GM08714 (cell line): ENCODE measurements around the gene GORASP2.

Source experiments
- H3K4me3 ChIP-seq: fragments of 200-500 bp; sonication (Bioruptor generic); 2 replicates; pipeline ENCODE4 v1.5.1; 2014; ENCODE audit warnings: mild to moderate bottlenecking, low read length, inconsistent platforms
- ZNF274 ChIP-seq: IDR thresholded peaks from 2 replicates; pipeline ENCODE4 v1.6.1; 2012; ENCODE audit warnings: mild to moderate bottlenecking, low read depth, low read length

Gene GORASP2

DNA sequence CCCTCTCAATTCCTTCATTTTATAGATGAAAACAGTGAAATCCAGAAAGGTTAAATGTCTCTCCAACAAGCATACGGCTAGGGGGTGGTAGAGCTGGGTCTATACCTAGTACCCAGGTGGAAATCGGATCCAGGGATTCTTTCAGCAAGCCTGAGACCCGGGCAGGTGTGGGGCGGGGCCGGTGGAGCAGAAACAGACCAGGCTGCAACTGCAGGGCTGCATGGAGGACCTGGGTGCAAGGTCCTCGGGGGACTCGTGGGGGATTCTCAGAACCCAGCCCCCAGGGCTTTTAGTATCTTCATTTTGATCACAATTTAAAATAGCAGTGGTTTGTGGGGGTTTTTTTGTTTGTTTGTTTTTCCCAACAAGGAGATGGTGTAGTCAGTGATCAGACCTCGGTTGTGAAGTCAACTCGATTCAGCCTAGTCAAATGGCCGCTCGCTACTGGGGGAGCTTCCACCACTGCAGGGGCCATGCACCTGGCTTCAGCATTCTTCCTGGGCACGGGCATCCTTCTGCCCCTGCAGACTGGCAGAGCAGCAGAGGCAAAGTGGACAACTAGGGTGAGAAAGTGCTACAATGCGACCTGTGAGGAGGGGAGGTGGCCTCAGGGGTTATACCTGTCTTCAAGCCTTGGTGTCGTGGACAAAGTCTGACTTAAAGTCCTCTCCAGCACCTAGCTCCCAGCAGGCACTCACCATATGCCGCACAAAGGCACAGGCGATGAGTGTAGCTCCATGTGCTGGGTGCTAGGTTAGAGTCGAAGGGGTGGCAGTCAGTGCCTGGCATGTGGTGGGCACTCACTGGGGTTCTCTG, 46.3 kb downstream of the GORASP2 start:
- no peak for TF ChIP-seq ZNF274
- H3K4me3 ChIP-seq: no peak overlapping the region

DNA sequence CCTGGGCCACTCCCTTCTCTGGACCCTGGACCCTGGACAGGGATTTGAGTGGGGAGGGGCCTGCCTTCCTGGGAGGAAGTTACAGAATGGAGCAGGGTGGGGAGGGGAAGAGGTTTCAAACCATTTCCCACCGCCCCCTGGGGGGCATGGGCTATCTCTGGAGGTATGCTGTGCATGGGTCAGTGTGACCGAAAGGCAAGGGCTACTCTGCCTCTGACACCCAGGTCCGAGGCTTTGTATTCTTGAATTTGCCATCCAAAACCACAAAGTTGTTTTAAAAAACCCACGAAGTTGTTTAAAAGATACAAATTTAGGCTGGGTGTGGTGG, 46.9 kb downstream of the GORASP2 start:
- TF ChIP-seq ZNF274: no peak
- H3K4me3 ChIP-seq: no peak overlapping the region

DNA sequence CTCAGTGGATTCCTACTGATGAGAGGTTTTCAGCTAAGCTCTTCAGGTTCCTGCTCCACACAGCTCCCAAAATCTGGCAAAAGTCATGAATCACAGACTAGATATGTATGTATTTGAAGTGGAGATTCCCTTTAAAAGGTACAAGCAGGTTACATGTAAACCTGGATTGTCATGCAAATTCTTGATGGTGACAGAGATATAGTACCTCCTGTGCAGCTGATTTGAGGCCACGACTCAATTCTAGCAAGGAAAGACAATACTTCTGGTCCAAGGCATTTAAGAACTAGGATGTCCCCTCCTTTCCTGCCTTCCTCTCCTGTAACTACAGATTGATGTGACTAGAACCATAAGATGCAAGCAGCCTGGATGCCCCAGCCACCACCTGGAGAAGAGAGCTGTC, 55.0 kb downstream of the GORASP2 start:
- no peak for TF ChIP-seq ZNF274

DNA sequence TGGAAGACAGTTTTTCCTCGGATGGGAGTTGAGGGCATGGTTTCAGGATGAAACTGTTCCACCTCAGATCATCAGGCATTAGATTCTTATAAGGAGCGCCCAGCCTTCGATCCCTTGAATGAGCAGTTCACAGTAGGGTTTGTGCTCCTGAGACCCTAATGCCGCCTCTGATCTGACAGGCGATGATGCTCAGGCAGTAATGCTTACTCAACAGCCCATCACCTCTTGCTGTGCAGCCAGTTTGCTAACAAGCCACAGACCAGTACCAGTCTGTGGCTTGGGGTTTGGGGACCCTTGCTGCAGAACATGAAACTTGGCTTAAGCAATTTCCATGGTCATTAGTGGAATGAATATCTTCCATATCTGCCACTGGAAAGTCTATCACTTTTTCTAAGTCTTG, 56.4 kb downstream of the GORASP2 start:
- TF ChIP-seq ZNF274: no peak
- no peak overlapping the region for H3K4me3 ChIP-seq

More for the DNA sequence above, 55.0 kb downstream of the GORASP2 start:
- H3K4me3 ChIP-seq: no peak overlapping the region

DNA sequence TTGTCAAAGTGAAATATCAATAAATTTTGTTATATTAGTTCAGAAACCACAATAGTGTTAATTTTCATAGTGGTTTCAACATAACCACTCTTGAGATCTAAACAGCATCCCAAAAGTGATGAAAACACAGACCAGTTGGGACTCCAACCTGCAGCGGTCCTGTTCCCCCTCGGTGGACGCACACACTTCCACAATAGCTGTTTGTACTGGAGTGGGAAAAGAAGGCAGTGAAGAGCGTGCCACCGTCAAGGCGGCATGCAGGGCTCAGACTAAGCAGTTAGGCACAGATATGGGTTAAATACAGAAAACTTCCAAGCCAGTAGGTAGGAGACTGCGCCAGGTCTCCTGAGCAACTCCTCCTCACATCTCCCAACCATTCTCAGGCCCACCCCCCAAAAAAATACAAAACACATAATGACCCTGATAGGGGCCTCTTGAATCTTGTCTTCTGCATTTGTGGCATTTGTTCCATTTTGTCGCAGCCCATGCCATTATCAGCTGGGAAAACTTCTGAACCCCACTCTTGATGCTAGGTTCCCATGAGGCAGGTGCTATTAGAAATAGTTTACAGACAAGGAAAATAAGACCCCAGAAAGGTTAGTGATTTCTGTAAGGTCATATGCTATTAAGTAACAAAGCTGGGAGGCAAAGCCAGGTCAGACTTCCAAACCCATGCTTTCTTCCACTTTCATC, 57.7 kb downstream of the GORASP2 start:
- H3K4me3 ChIP-seq: no peak overlapping the region
- no peak for TF ChIP-seq ZNF274

DNA sequence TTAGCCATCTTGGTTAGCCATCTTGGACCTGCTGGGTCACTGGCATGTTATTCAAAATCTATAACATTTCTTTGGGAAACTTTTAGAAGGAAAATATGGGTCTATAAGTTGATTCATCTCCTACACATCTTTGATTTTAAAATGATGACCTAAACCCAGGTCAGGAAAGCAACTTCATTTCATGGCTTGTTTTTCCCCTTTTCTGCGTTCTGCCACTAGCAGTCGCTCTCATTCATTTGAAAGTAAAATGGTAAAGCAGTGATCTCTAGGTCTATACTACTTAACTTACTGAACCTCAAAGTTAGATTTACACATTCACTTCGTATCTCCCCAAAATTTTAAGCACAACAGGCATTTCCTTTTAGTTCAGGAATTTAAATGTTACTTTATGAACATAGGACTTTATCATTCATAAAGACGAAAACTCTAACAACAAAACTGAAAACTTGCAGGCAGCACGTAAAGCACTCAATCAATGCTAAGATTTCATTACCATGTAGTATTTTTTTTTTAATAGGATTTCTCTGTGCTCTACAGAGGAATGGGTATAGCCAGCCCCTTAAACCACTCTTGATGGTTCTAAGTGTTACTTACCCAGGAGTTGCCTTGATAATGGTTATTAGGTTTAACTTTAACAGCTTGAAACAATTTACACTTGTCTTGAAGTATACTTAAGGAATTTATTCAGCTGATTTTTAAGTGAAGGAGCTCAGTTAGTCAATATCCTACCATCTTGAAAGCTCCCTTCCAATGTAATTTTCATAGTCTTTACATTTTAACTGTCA, 62.5 kb downstream of the GORASP2 start:
- no peak overlapping the region for H3K4me3 ChIP-seq
- TF ChIP-seq ZNF274: no peak

DNA sequence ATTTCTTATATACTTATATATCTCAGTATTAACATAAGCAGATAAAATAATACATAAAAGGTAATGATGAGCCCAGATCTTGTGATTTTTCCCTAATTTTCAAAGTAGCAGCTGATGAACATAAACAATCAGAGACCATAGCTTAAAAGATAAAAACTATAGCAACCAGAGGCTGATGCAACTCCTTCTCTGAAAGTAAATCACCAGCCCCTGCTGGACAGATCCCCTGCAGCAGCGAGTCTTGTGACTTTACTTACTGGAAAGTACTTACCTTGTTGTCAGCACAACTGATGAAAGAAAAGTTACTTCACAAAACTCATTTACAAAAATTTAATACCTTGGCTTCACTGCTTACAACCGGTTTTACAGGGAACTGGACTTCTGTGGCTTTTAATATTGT, 67.3 kb downstream of the GORASP2 start:
- TF ChIP-seq ZNF274: no peak
- no peak overlapping the region for H3K4me3 ChIP-seq

DNA sequence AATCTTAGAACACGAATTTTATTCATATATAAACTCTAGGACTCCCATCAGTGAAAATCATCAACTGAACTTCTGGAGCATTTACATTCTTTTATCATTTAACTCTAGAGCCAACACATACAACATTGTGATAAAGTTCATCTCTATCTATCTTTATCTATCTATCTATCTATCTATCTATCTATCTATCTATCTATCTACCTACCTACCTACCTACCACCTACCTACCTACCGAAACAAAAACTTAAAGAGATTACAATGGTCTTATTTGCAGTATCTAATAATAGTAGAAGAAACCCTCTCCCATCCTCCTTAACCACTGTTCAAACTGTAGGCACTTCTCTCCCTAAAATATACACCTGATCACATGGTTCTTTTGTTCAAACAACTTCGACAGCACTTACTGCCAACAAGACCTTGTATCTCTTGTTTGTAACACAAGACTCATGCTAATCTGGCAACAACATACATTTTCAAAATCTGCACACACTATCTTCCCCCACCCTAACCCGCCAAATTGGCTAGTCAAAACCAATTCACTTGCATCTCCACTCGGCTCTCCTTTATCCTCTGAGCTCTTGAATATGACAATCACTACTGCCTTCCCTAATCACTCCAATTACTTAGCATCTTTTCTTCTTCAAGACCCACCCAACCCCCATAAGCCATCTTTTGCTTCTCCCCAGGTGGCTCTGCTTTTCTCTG, 69.0 kb downstream of the GORASP2 start:
- H3K4me3 ChIP-seq: no peak overlapping the region
- no peak for TF ChIP-seq ZNF274

DNA sequence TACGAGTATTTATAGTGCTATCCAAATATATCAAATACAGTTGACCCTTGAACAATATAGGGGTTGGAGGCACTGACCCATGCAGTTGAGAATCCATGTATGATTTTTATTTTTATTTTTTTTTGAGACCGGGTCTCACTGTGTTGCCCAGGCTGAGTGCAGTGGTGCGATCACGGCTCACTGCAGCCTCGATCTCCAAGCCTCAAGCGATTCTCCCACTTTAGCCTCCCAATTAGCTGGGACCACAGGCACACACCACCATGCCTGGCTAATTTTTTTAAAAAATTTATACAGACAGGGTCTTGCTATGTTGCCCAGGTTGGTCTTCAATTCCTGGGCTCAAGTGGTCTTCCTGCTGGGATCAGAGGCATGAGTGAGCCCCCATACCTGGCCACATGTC, 70.6 kb downstream of the GORASP2 start:
- TF ChIP-seq ZNF274: no peak
- H3K4me3 ChIP-seq: no peak overlapping the region

DNA sequence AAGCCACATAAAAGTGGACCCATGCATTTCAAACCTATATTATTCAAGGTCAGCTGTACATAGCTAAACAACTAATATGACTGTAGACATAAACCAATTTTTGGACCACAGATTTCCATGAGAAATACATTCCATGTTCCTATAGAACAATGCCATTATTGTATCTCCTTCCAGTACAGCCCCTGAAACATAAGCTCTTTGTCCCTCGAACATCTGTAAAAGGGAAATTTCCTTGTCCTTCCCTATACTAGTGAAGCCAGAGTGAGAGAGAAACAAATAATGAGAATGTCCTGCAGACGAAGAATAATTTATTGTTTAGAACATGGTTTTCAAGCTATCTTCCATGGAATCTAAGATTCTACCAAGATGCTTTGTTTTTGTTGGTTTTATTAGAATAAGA, 75.3 kb downstream of the GORASP2 start:
- no peak for TF ChIP-seq ZNF274
- no peak overlapping the region for H3K4me3 ChIP-seq

DNA sequence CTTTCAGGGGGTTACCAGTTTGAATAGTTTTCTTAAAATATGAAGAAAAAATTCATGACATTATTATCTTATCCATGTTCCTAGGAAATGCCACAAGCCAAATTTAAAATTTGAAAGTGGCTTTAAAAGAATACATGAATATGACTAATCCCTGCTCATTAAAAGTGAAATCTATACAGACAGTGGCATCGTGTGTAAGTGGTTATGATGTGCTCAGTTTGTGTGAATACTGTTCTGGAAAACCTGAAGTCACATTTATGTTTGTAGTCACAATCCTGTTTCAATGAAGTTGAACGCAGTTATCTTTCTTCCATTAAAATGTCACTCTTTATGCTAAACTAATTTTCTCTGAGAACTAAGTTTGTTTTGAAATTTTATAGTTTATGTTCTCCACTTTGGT, 75.8 kb downstream of the GORASP2 start:
- no peak overlapping the region for H3K4me3 ChIP-seq
- TF ChIP-seq ZNF274: no peak

DNA sequence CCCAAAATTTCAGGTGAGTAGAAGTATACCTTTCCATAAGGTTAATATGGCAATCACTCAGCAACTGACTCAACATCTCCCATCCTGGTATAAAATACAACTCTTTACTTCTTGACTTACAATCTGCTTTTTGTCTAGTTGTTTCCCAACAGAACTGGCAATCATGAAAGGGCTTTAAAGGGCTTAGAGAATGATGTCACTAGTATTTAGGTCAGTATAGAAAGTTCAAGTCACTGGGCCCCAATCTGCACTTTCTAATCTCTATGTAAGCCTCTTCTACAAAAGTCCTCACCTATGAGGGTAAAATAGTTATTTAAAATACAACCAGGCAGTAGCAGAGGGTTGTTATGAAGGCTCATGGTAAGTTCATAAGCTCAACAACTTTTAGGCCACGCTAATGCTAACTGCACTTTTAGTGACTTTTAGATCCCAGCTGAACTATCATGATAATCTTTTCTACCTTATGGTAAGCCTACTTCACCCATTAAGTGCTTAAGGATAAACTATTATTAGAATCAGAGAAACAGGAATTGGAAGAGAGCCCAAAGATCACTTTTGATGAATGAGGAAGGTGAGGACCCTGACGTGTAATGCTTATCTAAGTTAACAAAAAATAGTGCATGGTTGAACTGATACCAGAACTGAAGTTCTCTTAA, 79.6 kb downstream of the GORASP2 start:
- TF ChIP-seq ZNF274: no peak
- H3K4me3 ChIP-seq: no peak overlapping the region

DNA sequence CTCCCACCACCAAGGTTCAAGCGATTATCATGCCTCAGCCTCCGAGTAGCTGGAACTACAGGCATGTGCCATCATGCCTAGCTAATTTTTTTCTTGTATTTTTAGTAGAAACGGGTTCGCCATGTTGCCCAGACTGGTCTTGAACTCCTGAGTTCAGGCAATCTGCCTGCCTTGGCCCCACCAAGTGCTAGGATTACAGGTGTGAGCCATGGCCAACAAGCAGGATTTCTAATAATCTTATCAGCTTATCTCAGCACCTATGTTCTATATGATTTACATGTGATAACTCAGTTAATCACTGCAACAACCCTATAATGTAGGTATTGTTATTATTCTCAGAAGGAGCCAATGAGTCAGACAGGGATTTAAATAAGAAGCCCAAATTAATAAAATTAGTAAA, 80.3 kb downstream of the GORASP2 start:
- no peak overlapping the region for H3K4me3 ChIP-seq
- TF ChIP-seq ZNF274: no peak

DNA sequence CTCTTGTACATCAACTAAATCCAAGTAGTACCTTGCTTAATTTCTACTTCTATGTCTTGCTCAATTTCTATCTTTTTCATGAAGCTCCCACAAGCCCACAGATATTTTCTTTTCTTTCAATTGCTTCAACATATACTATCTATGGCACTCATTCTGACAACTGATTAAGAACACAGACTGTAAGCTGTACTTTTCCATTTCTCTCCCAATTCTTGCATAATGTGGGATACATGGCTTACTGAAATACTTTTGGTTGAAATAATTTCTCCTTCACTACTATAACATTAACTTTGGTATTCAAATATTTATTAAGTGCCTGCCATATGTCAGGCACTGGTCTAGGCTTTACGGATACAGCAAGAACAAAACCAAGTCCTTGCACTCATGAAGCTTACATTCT, 84.8 kb downstream of the GORASP2 start:
- no peak for TF ChIP-seq ZNF274
- H3K4me3 ChIP-seq: no peak overlapping the region

DNA sequence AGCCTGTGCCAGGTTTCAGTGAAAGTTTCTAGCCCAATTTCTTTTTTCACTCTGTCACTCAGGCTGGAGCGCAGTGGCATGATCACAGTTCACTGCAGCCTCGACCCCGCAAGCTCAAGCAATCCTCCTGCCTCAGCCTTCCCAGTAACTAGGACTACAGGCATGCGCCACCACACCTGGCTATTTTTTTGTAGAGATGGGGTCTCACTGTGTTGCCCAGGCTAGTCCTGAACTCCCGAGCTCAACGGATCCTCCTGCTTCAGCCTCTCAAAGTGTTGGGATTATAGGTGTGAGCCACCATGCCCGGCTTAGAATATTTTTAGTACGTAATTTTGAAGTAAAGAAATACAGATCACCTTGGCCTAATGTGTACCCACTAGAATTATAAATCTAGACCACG, 87.1 kb downstream of the GORASP2 start:
- no peak for TF ChIP-seq ZNF274
- H3K4me3 ChIP-seq: no peak overlapping the region
